NCI-H2196 (cell line): Measurements from ENCODE around the gene ZNF576.
"Not testable (repeated sequence)": the region's sequence is repeated elsewhere in the genome, so short reads cannot be mapped to it uniquely, and the experiment has no call there.

ENCODE experiments used
- DNase-seq: peaks from one replicate; lab custom pipeline; 2025; ENCODE audit not compliant: unreplicated experiment; lab: John Stamatoyannopoulos, UW

ZNF576 gene

GRCh38 chr19:43650276-43650675 is 53.9 kb downstream of the ZNF576 start:
- not testable (repeated sequence) for DNase-seq
